DOHH2 (cell line): ENCODE results near the gene CYP2D6.

ENCODE experiments used
- H3F3A ChIP-seq: fragments of 200-600 bp; sonication (generic), shearing (Covaris generic); 2 replicates; pipeline ENCODE4 v1.6.0; 2016; ENCODE audit warnings: antibody characterized with exemption, mild to moderate bottlenecking; ENCODE audit not compliant: control insufficient read depth, insufficient read depth
- H3K27ac ChIP-seq: fragments of 200-600 bp; sonication (generic); 2 replicates; pipeline ENCODE4 v1.5.1; 2014; ENCODE audit warnings: low read depth, mild to moderate bottlenecking, low read length, moderate library complexity
- H3K27me3 ChIP-seq: fragments of 200-600 bp; sonication (generic); 2 replicates; pipeline ENCODE4 v1.6.1; 2014; ENCODE audit warnings: mild to moderate bottlenecking, low read length, mixed read lengths; ENCODE audit not compliant: control insufficient read depth
- H3K36me3 ChIP-seq: fragments of 200-600 bp; sonication (generic); 2 replicates; pipeline ENCODE4 v1.6.1; 2014; ENCODE audit warnings: mild to moderate bottlenecking, low read length, moderate library complexity, mixed read lengths; ENCODE audit not compliant: control insufficient read depth
- H3K4me1 ChIP-seq: fragments of 200-600 bp; sonication (generic); 2 replicates; pipeline ENCODE4 v1.6.1; 2014; ENCODE audit warnings: mild to moderate bottlenecking, low read length, mixed read lengths; ENCODE audit not compliant: control insufficient read depth
- H3K4me2 ChIP-seq: fragments of 200-600 bp; sonication (generic); 2 replicates; pipeline ENCODE4 v1.6.0; 2014; ENCODE audit warnings: mild to moderate bottlenecking, low read length, moderate library complexity
- H3K4me3 ChIP-seq: fragments of 200-600 bp; sonication (generic); 2 replicates; pipeline ENCODE4 v1.5.1; 2014; ENCODE audit warnings: mild to moderate bottlenecking, low read length, mixed read lengths
- H3K79me2 ChIP-seq: fragments of 200-600 bp; sonication (generic); 2 replicates; pipeline ENCODE4 v1.6.1; 2014; ENCODE audit warnings: mild to moderate bottlenecking, low read length, mixed read lengths; ENCODE audit not compliant: control insufficient read depth
- H3K9me2 ChIP-seq: fragments of 200-600 bp; sonication (generic); replicated peaks from 2 replicates; pipeline ENCODE4 v1.6.1; 2014; ENCODE audit warnings: mild to moderate bottlenecking, low read length, mixed read lengths; ENCODE audit not compliant: control insufficient read depth
- H3K9me3 ChIP-seq: fragments of 200-600 bp; sonication (generic); 2 replicates; pipeline ENCODE4 v1.6.1; 2014; ENCODE audit warnings: antibody characterized with exemption, low read length, mixed read lengths; ENCODE audit not compliant: control insufficient read depth, insufficient read depth
- H4K20me1 ChIP-seq: fragments of 200-600 bp; sonication (generic); 2 replicates; pipeline ENCODE4 v1.6.0; 2014; ENCODE audit warnings: low read depth, mild to moderate bottlenecking, antibody characterized with exemption, low read length, moderate library complexity; ENCODE audit not compliant: control insufficient read depth, insufficient read depth
- CTCF ChIP-seq: fragments of 200-600 bp; sonication (generic); IDR thresholded peaks from one replicate; pipeline ENCODE4 v1.5.1; 2014; ENCODE audit warnings: antibody characterized with exemption, mild to moderate bottlenecking, low read depth, low read length; ENCODE audit not compliant: poor library complexity, severe bottlenecking
- EZH2phosphoT487 ChIP-seq: fragments of 200-600 bp; sonication (generic); IDR thresholded peaks from 2 replicates; pipeline ENCODE4 v1.6.1; 2017; ENCODE audit warnings: borderline replicate concordance, mild to moderate bottlenecking, antibody characterized with exemption, low read length, moderate library complexity, mixed read lengths

CYP2D6 gene

GRCh38 chr22:42162728-42163489 is 32.3 kb upstream of the CYP2D6 start:
- Histone ChIP-seq H3K9me2 (no peaks in the 10 kb centered on the region), H4K20me1 (no peaks in the 10 kb centered on the region), H3K4me2 (no peak overlapping the region), H3K27me3 (no peaks in the 10 kb centered on the region), H3K36me3 (peaks cover 15% of the 10 kb centered on the region; the same call in 1 of the 2 replicates), H3K4me1 (no peaks in the 10 kb centered on the region), H3K79me2 (no peaks in the 10 kb centered on the region), H3F3A (peaks cover 4% of the 10 kb centered on the region; the same call in 1 of the 2 replicates), H3K9me3 (no peaks in the 10 kb centered on the region), H3K27ac (no peak overlapping the region), H3K4me3 (no peak overlapping the region)
- TF ChIP-seq CTCF (no peak), EZH2phosphoT487 (no peak)

DNA sequence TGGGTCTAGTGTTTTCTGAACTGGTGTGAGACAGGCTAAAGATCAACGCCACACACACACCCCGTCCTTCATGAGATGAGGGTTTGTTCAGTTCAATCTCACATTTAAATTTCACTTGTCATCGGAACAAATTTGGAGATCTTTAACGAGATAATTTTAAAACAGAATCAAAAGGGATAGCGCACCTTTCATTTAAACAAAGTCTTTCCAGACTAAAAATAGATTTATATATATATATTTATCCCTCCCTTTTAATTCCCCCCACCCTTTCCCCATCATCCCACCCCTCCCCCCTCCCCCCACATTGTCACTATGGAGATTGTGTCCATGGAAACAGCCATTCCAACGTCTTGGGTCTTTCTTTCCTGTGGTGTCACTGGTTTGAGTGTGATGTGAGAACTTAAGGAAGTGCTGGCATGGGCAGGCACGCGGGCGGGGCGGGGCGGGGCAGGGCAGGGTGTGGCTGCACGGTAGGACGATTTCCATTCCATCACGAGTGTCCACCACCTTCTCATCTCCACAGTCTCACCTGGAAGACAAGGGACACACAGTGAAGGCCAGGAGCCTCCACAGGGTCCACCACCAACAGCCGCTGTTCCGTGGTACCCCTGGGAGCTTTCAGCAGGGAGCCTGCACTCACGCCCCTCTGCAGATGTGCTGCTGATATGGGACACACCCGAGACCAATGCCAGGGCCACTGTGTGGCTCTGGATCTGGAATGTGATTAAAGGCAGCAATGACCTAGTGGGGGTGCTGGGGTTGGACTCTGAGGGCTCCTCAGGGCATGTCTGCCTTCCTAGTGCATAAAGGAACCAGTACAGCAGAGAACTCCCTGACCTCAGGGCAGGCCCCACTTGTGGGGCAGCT is 30.5 kb upstream of the CYP2D6 start:
- H3K9me2 ChIP-seq, result no peaks in the 10 kb centered on the region
- TF ChIP-seq EZH2phosphoT487 (no peak), CTCF (no peak)
- no peaks in the 10 kb centered on the region for H4K20me1 ChIP-seq
- no peaks in the 10 kb centered on the region for H3K79me2 ChIP-seq
- peaks cover 3% of the 10 kb centered on the region; the same call in 1 of the 2 replicates for H3K36me3 ChIP-seq
- H3K4me3 ChIP-seq, result no peak overlapping the region
- no peak overlapping the region for H3K27ac ChIP-seq
- H3K9me3 ChIP-seq, result no peaks in the 10 kb centered on the region
- H3K4me2 ChIP-seq, result no peak overlapping the region
- peaks cover 4% of the 10 kb centered on the region; the same call in 1 of the 2 replicates for H3F3A ChIP-seq
- no peaks in the 10 kb centered on the region for H3K27me3 ChIP-seq
- H3K4me1 ChIP-seq, result no peaks in the 10 kb centered on the region

DNA sequence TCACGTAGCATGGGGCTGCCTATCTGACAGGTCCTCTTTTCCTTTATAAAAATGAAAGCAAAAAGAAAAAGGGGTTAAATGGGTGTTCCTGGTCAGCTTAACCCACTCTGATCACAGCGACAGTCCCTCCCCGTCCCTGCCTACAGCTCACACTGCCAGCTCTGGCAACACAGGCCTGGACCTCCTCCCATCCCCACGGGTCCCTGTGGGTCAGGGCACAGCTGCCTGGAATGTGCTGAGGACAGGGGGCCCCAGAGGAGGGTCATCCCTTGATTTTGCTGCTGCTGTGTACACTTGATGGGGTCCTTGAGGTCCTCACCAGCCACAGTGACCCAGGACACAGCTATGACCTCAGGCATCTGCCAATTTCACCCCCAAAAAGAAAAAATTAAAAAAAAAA is 29.6 kb upstream of the CYP2D6 start:
- Histone ChIP-seq H3K27ac (no peak overlapping the region), H4K20me1 (no peaks in the 10 kb centered on the region), H3K36me3 (no peaks in the 10 kb centered on the region; the same call in 1 of the 2 replicates), H3K79me2 (no peaks in the 10 kb centered on the region), H3F3A (peaks cover 4% of the 10 kb centered on the region; the same call in 1 of the 2 replicates), H3K9me3 (no peaks in the 10 kb centered on the region), H3K27me3 (no peaks in the 10 kb centered on the region), H3K4me2 (no peak overlapping the region), H3K9me2 (no peaks in the 10 kb centered on the region), H3K4me1 (no peaks in the 10 kb centered on the region), H3K4me3 (no peak overlapping the region)
- TF ChIP-seq EZH2phosphoT487 (no peak), CTCF (no peak)
